GM06990 (cell line): Measurements from ENCODE around the gene HIVEP3.

ENCODE experiments used
- DNase-seq: peaks from one replicate; pipeline ENCODE4 v3.0.0-alpha.2; 2011; ENCODE audit not compliant: insufficient read length; ENCODE audit errors: extremely low read depth
- H3K27me3 ChIP-seq: replicated peaks from 2 replicates; pipeline ENCODE4 v1.6.0; 2011; ENCODE audit warnings: low read length; ENCODE audit not compliant: control insufficient read depth, insufficient read depth
- H3K36me3 ChIP-seq: 2 replicates; pipeline ENCODE4 v1.5.1; 2011; ENCODE audit warnings: low read length; ENCODE audit not compliant: control insufficient read depth, insufficient read depth
- H3K4me3 ChIP-seq: replicated peaks from 2 replicates; pipeline ENCODE4 v1.5.1; 2011; ENCODE audit warnings: low read depth, mild to moderate bottlenecking, control low read depth, low read length
- CTCF ChIP-seq: IDR thresholded peaks from 2 replicates; pipeline ENCODE4 v1.5.1; 2011; ENCODE audit warnings: low read length, control low read depth, mild to moderate bottlenecking, inconsistent platforms; ENCODE audit not compliant: insufficient read depth, poor library complexity, severe bottlenecking

HIVEP3 gene

GRCh38 chr1:41586230-41586629 lies 332.5 kb downstream of the HIVEP3 start:
- no peak overlapping the region for H3K4me3 ChIP-seq
- peaks cover 2% of the 10 kb centered on the region; the same call in 1 of the 2 replicates for H3K36me3 ChIP-seq
- TF ChIP-seq CTCF = no peak
- no peaks in the 10 kb centered on the region for H3K27me3 ChIP-seq
- no peak for DNase-seq

GRCh38 chr1:41583658-41584547 lies 334.8 kb downstream of the HIVEP3 start:
- H3K27me3 ChIP-seq = no peaks in the 10 kb centered on the region
- H3K36me3 ChIP-seq = peaks cover 3% of the 10 kb centered on the region; the same call in 1 of the 2 replicates
- H3K4me3 ChIP-seq = no peak overlapping the region
- DNase-seq = no peak
- no peak for TF ChIP-seq CTCF

- Histone ChIP-seq H3K36me3 (peaks cover 3% of the 10 kb centered on the region; the same call in 1 of the 2 replicates), H3K4me3 (no peak overlapping the region), H3K27me3 (no peaks in the 10 kb centered on the region)
- TF ChIP-seq CTCF = no peak
- no peak for DNase-seq
Observed at GRCh38 chr1:41582851-41583657, 335.7 kb downstream of the HIVEP3 start.

- peaks cover 3% of the 10 kb centered on the region; the same call in 1 of the 2 replicates for H3K36me3 ChIP-seq
- no peak for DNase-seq
- no peak for TF ChIP-seq CTCF
- no peaks in the 10 kb centered on the region for H3K27me3 ChIP-seq
- no peak overlapping the region for H3K4me3 ChIP-seq
Observed at GRCh38 chr1:41582351-41582750, 336.4 kb downstream of the HIVEP3 start.

- no peak overlapping the region for H3K4me3 ChIP-seq
- DNase-seq = no peak
- H3K27me3 ChIP-seq = no peaks in the 10 kb centered on the region
- no peak for TF ChIP-seq CTCF
- H3K36me3 ChIP-seq = peaks cover 3% of the 10 kb centered on the region; the same call in 1 of the 2 replicates
Observed at GRCh38 chr1:41582004-41582325, 336.8 kb downstream of the HIVEP3 start.
